Glutamatergic neuron (in vitro differentiated cells): Measurements from ENCODE around the gene PPP1R37. TPM values are rescaled to one million over a fixed set of nuclear protein-coding genes. Genes with fewer than 3 reads are reported as not detected.

ENCODE experiments used
- DNase-seq: peaks from one replicate; pipeline ENCODE4 v3.0.0; 2022
- H3K27ac Mint-ChIP-seq: one replicate; pipeline ENCODE4 v1.8.0; 2020; ENCODE audit warnings: mild to moderate bottlenecking, mixed read lengths, inconsistent platforms; ENCODE audit not compliant: unreplicated experiment
- H3K27me3 Mint-ChIP-seq: one replicate; pipeline ENCODE4 v1.8.0; 2020; ENCODE audit warnings: mild to moderate bottlenecking, moderate library complexity, mixed read lengths, inconsistent platforms; ENCODE audit not compliant: unreplicated experiment
- H3K36me3 Mint-ChIP-seq: one replicate; pipeline ENCODE4 v1.8.0; 2020; ENCODE audit warnings: mild to moderate bottlenecking, mixed read lengths, inconsistent platforms; ENCODE audit not compliant: unreplicated experiment
- H3K4me1 Mint-ChIP-seq: one replicate; pipeline ENCODE4 v1.8.0; 2020; ENCODE audit warnings: mild to moderate bottlenecking, low read depth, mixed read lengths, inconsistent platforms; ENCODE audit not compliant: unreplicated experiment
- H3K4me3 Mint-ChIP-seq: one replicate; pipeline ENCODE4 v1.8.0; 2020; ENCODE audit warnings: mild to moderate bottlenecking, mixed read lengths, inconsistent platforms; ENCODE audit not compliant: unreplicated experiment
- H3K9me3 Mint-ChIP-seq: one replicate; pipeline ENCODE4 v1.8.0; 2020; ENCODE audit warnings: mild to moderate bottlenecking, moderate library complexity, mixed read lengths, inconsistent platforms; ENCODE audit not compliant: unreplicated experiment
- total RNA-seq: library from RNA; stranded (reverse); fragmentation: NEBNext Ultra II Directional; extraction: Animal tissue kit (Norgen Biotek cat#: 25700); gene quantifications from one replicate; pipeline ENCODE4 v1.2.1, GENCODE V29; 2021; ENCODE audit not compliant: unreplicated experiment
- TF ChIP-seq, protein P1 (sequence below): fragments of 200-600 bp; sonication (generic); IDR thresholded peaks from one replicate; pipeline ENCODE4 v1.5.0; 2021; ENCODE audit not compliant: partially characterized antibody, unreplicated experiment

PPP1R37 gene
- total RNA-seq, 1 donor from 2014 or later = 49.5 TPM

DNA sequence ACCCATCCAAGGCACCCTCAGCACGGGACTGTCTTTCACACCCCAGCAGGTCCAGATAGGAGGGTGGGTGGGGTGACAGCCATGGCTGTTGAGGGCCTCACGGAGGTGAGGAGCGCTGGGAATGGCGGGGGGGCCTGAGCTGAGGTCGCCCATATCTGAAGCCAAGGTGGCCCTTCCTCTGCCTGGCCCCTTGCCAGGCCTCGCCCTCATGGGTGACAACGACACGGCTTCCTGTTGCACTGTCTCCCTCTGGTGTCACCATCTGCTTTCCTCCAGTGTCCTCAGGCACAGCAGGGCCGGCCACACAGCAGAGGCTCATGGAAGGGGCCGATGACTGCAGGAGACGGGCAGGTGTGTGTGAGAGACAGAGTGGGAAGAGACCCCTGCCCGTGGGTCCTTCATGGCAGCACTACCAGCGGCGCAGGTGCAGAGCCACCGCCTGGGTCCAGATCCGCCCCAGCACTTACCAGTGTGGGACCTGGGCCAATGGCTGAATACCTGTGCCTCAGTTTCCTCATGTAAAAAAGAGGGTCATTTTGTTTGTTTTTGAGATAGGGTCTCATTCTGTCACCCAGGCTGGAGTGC, 75.9 kb downstream of the PPP1R37 start:
- peaks cover 9% of the 10 kb centered on the region for H3K27me3 Mint-ChIP-seq
- no peaks in the 10 kb centered on the region for H3K36me3 Mint-ChIP-seq
- TF ChIP-seq, protein P1, sequence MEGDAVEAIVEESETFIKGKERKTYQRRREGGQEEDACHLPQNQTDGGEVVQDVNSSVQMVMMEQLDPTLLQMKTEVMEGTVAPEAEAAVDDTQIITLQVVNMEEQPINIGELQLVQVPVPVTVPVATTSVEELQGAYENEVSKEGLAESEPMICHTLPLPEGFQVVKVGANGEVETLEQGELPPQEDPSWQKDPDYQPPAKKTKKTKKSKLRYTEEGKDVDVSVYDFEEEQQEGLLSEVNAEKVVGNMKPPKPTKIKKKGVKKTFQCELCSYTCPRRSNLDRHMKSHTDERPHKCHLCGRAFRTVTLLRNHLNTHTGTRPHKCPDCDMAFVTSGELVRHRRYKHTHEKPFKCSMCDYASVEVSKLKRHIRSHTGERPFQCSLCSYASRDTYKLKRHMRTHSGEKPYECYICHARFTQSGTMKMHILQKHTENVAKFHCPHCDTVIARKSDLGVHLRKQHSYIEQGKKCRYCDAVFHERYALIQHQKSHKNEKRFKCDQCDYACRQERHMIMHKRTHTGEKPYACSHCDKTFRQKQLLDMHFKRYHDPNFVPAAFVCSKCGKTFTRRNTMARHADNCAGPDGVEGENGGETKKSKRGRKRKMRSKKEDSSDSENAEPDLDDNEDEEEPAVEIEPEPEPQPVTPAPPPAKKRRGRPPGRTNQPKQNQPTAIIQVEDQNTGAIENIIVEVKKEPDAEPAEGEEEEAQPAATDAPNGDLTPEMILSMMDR = no peak

GRCh38 chr19:45169602-45170001, 76.6 kb downstream of the PPP1R37 start:
- no peak overlapping the region for H3K4me3 Mint-ChIP-seq
- no peak for DNase-seq
- TF ChIP-seq, protein P1 = no peak
- no peak overlapping the region for H3K27ac Mint-ChIP-seq
- peaks cover 12% of the 10 kb centered on the region for H3K4me1 Mint-ChIP-seq
- H3K36me3 Mint-ChIP-seq = no peaks in the 10 kb centered on the region
- H3K9me3 Mint-ChIP-seq = peaks cover 15% of the 10 kb centered on the region
- peaks cover 9% of the 10 kb centered on the region for H3K27me3 Mint-ChIP-seq

More for the DNA sequence above, 75.9 kb downstream of the PPP1R37 start:
- Mint-ChIP-seq H3K4me3 (no peak overlapping the region), H3K9me3 (peaks cover 15% of the 10 kb centered on the region), H3K4me1 (peaks cover 12% of the 10 kb centered on the region), H3K27ac (no peak overlapping the region)
- DNase-seq = no peak

DNA sequence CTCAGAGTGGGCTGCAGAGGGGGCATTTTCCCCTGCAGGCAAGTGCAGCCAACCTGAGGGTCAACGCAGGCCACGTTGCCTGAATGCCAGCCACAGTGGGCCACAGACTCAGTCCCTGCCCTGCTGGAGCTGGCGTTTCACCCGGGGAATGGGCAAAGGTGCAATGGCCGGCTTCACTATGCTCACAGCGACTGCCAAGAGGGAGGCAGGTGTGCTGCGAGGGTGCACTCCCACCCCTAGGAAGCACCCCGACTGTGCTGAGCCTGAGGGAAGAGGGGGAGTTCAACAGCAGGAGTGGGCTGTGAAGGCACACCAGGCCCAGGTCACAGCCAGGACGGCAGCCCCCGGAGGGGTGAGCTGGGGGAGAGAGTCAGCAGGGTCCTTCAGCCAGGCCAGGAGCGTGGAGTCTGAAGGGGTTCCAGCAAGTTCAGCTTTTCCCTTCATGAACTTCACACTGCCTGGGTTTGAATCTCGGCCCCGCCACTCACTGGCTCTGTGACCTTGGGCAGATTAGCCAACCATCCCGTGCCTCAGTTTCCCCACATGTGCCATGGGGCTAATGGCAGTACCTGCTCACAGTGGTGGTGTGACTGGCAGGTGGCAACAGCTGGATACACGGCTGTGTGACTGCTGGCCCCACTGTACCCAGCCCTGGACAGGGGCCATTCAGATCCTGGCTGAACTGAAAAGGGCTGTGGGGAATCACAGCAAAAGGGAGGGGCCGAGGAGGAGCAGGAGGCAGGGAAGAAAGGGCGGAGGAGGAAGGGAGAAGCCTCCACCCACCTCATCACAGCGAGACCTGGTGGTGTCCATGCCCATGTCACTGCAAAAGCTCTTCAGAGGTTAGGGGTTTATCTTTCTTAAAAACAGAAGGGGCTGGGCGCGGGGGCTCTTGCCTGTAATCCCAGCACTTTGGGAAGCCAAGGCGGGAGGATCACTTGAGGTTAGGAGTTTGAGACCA, 77.4 kb downstream of the PPP1R37 start:
- Mint-ChIP-seq H3K36me3 (no peaks in the 10 kb centered on the region), H3K4me1 (peaks cover 11% of the 10 kb centered on the region), H3K4me3 (no peak overlapping the region), H3K27ac (no peak overlapping the region), H3K27me3 (peaks cover 9% of the 10 kb centered on the region), H3K9me3 (peaks cover 15% of the 10 kb centered on the region)
- TF ChIP-seq, protein P1 = no peak
- DNase-seq = no peak

- TF ChIP-seq, protein P1 = no peak
- Mint-ChIP-seq H3K9me3 (peaks cover 11% of the 10 kb centered on the region), H3K27ac (peak overlapping the region; percentile 31), H3K4me1 (peaks cover 8% of the 10 kb centered on the region), H3K4me3 (peak overlapping the region; percentile 18), H3K27me3 (peaks cover 9% of the 10 kb centered on the region), H3K36me3 (no peaks in the 10 kb centered on the region)
- DNase-seq = no peak
Measured at GRCh38 chr19:45171211-45171623, 78.2 kb downstream of the PPP1R37 start.

GRCh38 chr19:45172173-45172572, 79.2 kb downstream of the PPP1R37 start:
- Mint-ChIP-seq H3K36me3 (no peaks in the 10 kb centered on the region), H3K4me3 (no peak overlapping the region), H3K4me1 (peaks cover 4% of the 10 kb centered on the region), H3K9me3 (peaks cover 7% of the 10 kb centered on the region), H3K27me3 (peaks cover 5% of the 10 kb centered on the region), H3K27ac (no peak overlapping the region)
- DNase-seq = no peak
- TF ChIP-seq, protein P1 = no peak
